ENCODE results near the gene SLC8A2.

SLC8A2 gene

DNA sequence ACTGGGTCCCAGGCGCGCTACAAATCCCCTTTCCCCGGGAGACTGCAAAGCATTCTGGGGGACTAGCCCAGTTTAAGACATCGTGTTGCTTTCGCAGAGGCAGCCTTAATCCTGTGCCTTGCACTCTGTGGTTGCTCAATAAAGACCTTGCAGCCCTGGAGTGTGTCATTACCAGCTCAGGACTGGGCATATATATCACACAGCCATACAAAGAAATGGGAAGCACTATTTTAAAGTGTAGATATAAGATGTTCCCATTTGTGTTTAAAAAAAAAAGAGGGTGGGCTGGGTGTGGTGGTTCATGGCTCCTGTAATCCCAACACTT, 32.1 kb upstream of the SLC8A2 start:
- DNase-seq (ENCODE audit: low spot score) = no peak

DNA sequence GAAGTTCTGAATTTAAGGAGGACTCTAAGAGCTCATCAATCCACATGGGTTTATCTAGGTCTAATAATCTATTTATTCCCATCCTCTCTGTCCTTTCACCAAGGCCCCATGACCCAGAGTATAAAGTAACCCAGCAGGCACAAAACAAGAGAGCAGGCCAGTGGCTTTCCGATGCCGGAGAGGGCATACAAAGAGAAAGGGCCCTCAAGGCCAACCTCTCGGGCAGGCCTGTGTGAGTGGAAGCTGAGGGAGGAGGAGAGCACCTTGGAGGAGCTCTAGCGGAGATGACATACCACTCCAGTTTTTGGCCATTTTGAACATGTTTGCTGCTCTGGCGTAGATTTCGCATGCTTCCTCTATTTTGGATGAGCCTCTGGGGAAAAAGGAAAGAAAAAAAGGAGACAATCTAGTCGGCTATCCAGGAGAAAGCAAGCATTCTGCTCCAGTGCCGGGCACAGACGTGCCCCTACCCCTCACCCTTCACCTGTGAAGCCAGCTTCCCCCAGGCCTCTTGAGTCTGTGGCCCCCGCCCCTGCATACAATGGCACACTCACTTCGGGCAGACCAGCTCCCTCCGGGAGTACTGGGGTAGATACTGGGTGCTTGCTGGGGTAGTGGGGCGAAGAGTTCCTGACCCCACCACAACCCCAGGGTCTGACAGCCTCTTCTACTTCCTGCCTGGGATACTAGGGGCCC, 31.6 kb upstream of the SLC8A2 start:
- no peak for DNase-seq (ENCODE audit: low spot score)

DNA sequence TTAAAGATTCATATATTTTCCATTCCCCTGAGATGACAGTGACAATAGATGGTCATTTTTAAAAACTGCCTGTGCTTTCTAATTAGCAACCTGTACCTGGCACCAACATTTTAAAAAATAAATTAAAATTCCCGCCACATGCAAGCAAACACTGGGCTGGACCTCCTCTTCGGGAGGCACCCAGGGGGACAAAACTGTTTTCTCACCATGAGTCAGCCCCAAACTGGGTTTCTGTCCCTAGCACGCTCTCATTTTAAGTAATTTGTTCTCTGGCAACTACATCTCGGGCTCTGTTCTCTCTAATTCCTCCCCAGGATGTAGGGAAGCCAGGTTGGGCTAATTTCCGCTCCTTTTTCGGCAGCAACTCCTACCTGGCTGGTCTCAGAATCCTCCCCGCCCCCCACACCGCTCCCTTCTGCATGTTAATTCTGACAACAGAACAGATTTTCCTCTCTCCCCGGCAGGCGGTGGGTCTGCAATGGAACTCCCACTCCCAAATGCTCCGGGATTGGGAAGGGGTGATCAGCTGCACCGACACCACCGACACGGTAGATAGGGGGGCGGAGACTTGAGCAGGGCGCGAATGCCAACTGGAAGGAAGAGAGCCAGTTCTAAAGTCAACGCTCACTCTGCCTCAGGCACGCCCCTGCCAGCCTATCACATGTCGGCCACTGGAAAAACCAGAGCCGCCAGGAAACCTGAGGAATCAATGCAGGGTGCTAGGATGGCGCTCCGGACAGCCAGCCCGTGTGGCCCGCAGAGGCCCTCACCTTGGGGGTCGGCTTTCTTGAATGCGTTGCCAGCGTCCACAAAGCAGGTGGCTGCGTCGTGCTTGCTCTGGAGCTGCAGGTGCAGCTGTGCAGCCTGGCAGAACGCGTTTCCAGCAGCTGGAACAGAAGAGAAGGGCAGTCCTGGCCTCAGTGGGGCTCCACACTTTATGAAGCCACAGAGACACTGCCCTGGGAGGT, 28.5 kb upstream of the SLC8A2 start:
- DNase-seq (ENCODE audit: low spot score) = no peak

DNA sequence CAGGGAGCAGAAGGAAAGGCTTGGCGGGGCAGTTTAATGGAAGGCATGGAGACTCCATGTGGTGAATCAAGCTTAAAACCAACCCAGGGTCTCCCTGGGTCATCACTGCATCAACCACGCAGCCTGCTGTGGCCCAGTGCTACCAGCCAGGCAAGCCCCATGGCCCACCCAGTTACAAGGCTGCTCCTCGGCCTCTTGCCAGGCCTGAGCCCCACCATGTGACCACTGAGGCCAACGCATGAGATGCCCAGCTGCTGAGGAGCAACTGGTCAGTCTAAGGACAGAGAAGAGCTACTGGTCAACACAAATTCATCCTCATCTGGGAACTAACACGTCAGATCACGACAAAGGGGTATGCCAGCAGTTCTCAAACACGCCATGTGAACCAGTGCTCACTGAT, 27.7 kb upstream of the SLC8A2 start:
- DNase-seq (ENCODE audit: low spot score) = no peak

DNA sequence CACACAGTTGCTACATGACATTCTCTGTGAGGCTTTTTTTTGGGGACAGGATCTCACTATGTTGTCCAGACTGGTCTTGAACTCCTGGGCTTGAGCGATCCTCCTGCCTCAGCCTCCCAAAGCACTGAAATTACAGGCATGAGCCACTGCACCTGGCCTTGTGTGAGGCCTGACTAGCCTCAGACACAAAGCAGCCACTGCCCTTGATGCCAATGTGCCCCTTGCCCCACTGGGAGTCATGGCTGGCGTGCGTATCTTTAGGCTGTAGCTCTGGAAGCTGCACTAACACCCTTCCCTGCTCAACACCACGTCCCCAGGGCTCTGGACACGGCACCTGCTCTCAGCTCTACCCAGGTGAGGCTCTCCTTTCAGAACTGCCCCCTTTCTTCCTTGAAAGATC, 26.9 kb upstream of the SLC8A2 start:
- DNase-seq (ENCODE audit: low spot score) = no peak

DNA sequence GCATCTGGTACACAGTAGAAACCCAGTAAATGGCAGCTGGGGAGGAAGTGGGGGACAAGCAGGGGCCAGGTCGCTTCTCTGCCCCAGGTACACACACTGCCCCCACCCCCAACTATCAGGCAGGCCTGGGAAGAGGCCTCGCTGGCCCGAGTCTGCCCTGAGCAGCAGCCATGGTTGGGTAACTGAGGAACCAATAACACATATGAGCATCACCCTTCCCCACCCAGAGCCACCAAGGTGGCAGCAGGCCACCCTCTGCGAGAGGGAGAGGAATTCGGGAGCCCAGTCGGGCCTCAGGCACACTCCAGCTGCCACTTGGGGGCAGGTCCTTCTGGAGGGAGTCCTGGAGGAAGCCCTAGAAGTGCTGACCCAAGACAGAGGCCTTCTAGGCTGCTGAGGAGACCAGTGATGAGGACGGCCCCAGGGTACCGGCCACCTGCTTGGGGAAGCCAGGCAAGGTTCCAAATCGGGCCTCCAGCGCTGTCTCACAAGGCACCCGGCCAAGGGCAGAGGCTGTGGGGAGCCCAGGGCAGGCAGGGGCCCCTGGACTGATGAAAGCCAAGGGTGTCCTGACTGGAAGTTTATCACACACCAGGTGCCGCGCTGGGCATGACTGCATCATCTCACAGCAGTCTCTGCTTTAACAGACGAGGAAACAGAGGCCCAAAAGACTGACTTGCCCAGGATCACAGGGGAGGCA, 26.3 kb upstream of the SLC8A2 start:
- peak; percentile 50 for DNase-seq (ENCODE audit: low spot score)

DNA sequence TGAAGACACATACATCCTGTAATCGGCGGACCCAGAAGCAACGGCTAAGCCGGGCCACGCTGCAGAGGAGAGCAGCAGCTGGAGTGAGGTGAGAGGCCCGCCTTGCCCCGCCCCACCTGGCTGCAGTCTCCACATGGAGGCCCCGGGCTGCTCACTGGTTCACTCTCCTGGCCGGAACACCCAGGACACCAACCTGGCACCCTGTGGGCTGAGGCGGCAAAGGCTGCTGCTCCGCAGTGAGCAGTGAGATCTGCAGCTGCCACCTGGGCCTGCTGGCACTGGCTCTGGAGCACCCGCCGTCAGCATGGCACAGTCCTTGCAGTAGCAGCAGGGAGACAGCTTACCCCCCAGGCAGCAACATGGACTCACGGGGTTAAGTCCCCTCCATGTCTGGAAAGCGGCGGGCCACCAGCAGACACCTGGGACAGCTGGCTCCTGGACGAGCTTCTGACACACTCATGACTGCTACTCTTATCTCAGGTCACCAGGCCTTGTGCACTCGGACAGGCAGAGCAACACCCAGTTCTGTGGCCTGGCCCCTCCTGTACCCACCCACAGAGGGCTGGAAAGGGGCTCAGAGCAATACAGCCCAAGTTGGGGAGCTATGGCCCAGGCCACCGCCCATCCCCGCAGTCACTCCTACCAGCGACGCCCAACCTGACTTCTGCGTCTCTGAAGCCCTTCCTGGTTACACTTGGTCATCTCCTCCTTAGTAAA, 25.5 kb upstream of the SLC8A2 start:
- DNase-seq (ENCODE audit: low spot score) = peak; percentile 85

DNA sequence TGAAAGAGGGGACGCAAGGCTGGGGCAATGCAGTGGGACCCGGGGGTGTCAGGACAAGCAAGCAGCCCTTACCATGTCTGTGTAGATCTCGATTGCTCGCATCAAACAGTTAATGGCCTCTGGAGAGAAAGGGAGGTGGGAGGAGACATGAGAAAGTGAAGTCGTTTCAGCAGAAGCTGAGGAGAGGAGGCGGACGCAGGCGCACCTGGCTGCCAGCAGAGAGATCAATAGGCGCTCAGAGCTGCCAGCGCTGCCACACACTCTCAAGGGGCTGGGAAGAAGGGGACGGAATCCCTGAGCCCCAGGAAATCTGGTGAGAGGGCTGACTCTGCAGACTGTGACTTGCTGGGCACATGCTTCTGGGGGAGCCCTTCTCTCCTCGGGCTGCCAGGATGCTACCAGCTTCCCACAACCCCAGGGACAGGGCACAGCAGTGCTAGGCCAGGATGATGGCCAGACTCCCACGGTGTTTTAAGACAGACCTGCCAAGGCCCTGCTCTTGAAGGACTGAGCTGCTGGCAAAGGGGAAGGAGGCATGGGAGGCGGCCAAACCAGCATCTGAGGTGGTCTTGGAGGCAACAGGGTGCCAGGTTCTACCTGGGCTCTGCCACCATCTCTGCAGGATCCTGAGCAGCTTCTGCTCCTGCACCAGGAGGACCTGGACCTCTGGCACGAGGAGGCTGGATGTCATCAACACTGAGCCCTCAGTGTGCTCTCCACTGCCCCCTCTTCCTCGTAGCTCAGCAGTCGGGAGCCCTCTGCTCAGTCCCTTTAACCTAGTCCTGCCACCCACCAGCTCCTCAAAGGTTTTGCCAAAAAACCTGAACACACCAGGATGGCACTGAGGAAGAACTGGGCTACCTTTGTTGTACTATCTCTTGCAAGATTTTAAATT, 24.0 kb upstream of the SLC8A2 start:
- DNase-seq (ENCODE audit: low spot score) = no peak

DNA sequence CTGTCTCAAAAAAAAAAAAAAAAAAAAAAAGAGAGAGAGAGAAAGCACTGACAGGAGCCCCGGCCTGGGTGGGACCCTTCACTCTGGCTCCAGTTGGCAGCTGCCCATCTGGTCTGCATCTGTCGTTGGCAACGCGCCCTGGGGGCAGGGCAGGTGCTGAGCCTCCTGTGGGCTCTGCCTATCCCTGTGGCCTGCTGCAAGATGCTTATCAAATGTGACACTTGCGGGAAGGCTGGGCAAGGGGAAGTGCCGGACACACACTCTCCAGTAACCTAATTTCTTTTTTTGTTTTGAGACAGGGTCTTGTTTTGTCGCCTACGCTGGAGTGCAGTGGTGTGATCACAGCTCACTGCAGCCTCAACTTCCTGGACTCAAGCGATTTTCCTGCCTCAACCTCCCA, 23.0 kb upstream of the SLC8A2 start:
- DNase-seq (ENCODE audit: low spot score) = peak; percentile 82

DNA sequence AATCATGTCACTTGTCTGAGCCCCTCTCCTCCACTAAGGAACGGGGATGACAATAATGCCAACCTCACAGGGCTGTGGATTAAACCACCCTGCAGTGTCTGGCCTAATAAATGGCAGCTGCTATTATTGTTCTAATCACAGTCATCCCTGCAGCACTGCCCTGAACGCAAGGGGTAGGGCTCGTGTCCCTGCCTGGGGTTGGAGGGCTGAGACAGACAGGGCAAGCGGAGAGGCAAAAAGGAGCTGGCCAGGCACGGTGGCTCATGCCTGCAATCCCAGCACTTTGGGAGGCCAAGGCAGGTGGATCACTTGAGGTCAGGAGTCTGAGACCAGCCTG, 22.5 kb upstream of the SLC8A2 start:
- DNase-seq (ENCODE audit: low spot score) = no peak

DNA sequence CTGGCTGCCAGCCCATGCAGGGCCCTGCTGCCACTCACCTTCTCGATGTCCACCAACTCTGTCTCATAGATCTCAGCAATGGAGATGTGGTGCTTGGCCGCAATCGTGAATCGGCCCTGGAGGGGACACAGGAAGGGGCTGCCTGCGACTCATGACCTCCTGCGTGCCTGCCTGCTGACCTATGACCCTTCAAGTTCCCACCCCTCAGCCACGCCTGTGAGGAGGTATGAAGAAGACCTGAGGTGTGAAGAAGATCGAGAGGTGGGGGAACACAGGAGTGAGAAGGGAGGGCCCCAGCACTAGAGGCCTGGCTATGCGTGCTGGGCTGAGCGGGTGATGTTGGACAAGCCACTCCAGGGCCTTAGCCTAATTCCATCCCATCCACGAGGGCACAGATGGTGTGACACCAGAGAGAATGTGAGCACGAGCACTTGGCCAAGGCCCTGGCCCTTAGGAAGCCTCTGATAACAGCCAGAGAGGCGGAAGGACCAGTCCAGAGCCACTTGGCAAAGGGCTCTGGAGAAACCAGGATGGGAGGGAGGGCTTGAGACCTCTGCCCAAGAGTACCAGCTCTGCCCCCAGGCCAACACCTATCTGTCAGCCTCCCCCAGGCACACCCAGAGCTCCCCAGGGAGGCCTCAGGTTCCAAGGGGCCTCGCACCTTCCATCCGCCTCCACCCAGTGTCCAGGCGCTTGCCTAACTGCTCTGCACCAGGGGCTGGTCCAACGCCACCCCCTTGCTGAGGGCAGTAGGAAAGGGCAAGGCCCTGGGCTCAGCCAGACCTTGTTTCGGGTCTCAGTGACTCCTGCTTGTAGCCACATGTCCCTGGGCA, 21.9 kb upstream of the SLC8A2 start:
- DNase-seq (ENCODE audit: low spot score) = no peak

DNA sequence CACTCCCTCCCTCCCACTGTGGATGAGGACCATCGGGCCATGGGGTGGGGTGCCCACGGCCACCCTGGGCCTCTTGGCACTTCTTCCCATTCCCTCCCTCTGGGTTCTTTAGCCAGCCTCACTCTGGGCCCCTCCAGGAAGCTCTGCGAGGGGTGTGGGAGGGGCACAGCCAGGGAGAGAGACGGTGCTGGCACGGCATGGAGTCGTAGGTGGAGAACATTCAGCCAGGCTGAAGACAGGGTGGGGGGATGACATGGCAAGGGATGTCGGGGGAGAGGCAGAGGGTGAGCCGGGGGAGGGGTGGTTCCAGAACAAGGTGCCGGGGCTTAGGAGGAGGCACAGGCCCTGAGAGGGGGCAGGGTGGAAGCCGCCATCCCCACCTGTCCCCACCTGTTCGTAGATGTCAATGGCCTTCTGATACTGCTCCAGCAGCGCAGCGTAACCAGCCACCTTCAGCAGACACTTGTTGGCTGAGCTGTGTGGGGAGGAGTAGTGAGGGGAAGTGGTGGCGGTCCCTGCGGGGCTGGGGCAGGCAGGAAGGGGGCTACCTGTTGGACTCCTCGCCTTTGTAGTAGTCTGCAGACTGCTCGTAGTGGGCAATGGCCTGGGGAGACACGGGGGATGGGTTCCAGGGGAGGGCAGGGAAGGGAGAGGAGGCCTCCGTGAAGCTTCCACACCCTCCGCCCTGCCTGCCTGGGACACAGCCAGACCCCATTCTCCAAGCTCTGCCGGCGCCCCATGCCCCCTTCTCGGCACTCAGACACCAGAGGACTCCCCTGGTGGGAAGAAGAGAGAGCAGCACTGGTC, 21.1 kb upstream of the SLC8A2 start:
- DNase-seq (ENCODE audit: low spot score) = no peak

DNA sequence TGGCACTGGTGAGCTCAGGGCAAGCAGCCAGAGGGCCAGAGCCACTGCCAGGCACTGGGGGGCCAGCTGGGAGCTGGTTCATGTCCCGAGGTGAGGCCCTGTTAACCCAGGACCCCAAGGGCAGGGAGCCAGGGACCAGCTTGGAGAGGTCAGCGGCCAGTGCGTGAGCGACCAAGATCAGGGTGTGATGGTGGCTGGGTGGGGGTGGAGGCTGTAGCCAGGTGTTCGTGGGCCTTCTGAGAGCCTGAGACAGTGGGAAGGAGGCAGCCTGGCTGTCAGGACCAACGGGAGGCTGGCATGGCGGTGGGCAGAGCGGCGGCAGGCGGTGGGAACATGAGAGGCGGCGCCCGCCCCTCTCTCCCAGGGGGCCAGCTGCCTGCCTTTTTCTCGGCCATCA, 20.4 kb upstream of the SLC8A2 start:
- no peak for DNase-seq (ENCODE audit: low spot score)

DNA sequence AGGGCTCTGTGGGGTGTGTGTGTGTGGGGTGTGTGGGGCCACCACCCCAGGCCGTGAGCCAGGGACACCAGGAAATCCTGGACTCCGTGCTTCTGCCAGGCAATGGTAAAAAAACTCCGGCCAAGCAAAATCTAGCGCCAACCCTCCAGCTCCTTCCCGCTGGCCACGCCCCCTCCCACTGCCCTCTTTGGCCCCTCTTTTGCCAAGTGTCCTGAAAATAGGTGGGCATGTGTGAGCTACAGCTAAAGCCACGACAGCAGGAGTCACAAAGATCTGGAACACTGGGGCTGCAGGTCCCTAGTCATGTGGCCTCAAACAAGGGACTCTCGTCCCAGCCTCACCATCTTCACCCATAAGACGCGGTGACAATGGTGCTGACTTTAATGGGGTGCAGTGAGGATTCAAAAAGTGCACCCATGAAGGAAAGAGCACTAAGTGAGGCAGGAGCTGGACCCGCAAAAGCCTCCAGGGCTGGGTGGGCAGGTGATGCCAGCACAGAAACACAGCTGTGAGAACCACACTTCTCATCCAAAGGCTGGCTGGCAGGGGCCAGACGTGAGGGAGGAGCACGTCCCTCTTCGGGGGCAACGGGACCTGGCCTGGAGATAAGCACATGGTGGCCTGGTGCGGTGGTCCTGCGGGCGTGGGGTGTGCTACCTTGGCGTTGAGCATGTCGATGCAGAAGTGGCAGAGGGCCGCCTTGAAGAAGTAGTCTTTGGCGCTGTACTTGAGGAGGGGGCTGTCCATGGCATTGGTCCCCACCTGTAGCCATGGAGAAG, 19.9 kb upstream of the SLC8A2 start:
- no peak for DNase-seq (ENCODE audit: low spot score)

DNA sequence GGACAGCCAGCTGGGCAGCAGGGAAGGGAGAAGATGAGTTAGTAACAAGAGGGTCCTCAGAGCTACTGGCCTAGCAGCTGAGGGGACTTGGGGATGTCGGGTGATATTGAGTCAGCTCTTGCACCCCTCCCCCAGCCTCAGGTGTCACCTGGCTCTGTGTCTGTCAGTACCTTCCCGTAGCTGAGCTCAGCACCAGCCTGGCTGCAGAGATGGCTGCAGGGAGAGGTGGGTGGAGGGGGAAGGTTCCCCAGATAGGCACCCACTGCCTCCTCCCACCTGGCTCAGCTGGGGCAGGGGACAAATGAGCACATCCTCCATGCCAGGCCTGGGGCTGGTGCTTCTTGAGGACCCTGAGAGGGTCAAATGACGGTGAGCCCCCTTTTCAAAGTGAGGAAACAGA, 19.2 kb upstream of the SLC8A2 start:
- DNase-seq (ENCODE audit: low spot score) = no peak

DNA sequence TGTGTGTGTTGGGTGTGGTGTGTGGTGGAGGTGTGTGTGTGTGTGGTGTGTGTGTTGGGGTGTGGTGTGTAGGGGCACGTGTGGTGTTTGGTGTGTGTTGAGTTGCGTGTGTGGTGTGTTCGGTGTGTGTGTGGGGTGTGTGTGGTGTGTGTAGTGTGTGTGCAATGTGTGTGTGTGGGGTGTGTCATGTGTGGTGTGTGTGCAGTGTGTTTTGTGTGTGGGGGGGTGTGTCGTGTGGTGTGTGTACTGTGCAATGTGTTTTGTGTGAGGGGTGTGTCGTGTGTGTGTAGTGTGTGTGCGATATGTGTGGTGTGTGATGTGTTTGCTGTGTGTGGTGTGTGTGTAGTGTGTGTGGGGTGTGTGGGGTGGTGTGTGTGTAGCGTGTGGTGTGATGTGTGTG, 18.3 kb upstream of the SLC8A2 start:
- no peak for DNase-seq (ENCODE audit: low spot score)

DNA sequence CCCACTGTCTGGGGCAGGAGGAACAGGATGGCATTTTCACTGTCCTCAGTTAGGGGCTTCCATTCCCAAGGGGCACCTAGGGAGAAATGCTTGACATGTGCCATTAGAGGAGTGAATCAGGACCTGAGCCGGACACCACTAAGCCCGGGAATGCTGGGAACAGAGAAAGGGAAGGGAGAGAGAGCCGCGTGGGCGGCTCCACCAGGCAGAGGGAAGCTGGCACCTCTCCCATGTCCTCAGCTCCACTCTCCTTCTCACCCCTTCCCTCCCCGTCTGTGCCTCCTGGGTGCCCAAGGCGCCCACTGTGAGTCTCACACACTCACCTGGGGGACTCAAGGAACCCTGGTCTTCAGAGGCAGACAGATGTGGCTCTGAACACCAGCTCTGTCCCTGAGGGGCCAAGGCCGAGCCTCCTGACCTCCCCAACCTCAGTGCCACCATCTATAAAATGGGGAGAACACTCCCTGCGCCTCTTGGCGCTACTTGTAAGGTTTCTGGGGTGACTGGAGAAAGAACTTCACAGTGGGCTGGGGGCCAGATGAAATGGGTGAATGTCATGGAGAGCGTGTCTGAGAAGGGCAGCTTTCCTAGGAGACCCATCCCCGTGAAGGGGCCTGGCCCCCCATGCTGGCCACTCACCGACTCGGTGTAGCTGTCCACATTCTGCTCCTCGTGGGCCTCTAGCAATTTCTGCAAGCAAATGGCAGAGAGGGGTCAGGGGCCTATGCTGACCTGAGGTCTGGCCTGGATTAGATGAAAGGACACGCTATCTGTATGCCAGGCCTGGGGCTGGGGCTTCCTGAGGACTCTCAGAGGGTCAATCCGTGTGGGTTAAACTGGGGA, 17.6 kb upstream of the SLC8A2 start:
- no peak for DNase-seq (ENCODE audit: low spot score)
